ENCODE data around the gene CCDC27. TPM values are rescaled to one million over a fixed set of nuclear protein-coding genes. Genes with fewer than 3 reads are reported as not detected.
A peak's percentile ranks its signal among the peaks of the same experiment; 100 is the strongest.

CCDC27 gene
- total RNA-seq, 1 experiment from 2014 or later, result not detected

GRCh38 chr1:3762873-3763228 is 10.6 kb downstream of the CCDC27 start:
- Histone ChIP-seq H3K9me3 (ENCODE audit: control insufficient read depth, insufficient read depth, low read depth, low read length) (no peaks in the 10 kb centered on the region), H3K36me3 (ENCODE audit: control insufficient read depth, insufficient read depth, low read length) (no peaks in the 10 kb centered on the region), H3K27ac (ENCODE audit: low read length) (no peak overlapping the region), H3K4me3 (ENCODE audit: low read depth in 2 of 2, low read length in 2 of 2) (no peak overlapping the region), H3K4me1 (ENCODE audit: control insufficient read depth, insufficient read depth, low read length) (no peaks in the 10 kb centered on the region), H3K27me3 (ENCODE audit: control insufficient read depth, insufficient read depth, low read length) (0 out of 2 replicates have a peak, but pooled peaks cover 3% of the 10 kb centered on the region)
- POLR2A ChIA-PET, result no interaction called here
- TF ChIP-seq SIN3A (IDR thresholded peaks at IDR 0.05; ENCODE audit: borderline replicate concordance, insufficient read depth, low read depth, low read length) (no peak), TCF7L2 (IDR thresholded peaks at IDR 0.05; ENCODE audit: low read depth, low read length) (no peak), POLR2AphosphoS5 (IDR thresholded peaks at IDR 0.05; ENCODE audit: low read depth, low read length) (no peak), CTCF (IDR thresholded peaks at IDR 0.05) (no peak), REST (IDR thresholded peaks at IDR 0.05; ENCODE audit: insufficient read depth in 1 of 2, low read depth in 2 of 2, low read length in 1 of 2) (no peak)
- BruUV-seq (replicated peaks), result no TSS peak
- in situ Hi-C loops (cut with HindIII; ENCODE audit: low pct_unique_long_range_greater_than_20kb, low sequenced_read_pairs) (no loop called here), intact Hi-C loops (cut with micrococcal nuclease; ENCODE audit: unreplicated experiment) (no loop called here)
- CTCF ChIA-PET, result interaction anchor here (0.6 kb wide), 1 partner anchor 39 kb away, joined by 3 read pairs; no protein-coding TSS in a partner anchor
- DNase-seq (ENCODE audit: low read depth, low spot score) (no peak), ATAC-seq (0 out of 2 replicates have a peak, but pooled peaks have one; percentile 37)

GRCh38 chr1:3763351-3764125 is 11.3 kb downstream of the CCDC27 start:
- POLR2A ChIA-PET, result interaction anchor here (0.5 kb wide), 1 partner anchor 46 kb away, joined by 4 read pairs; no protein-coding TSS in a partner anchor
- Histone ChIP-seq H3K4me1 (ENCODE audit: control insufficient read depth, insufficient read depth, low read length) (no peaks in the 10 kb centered on the region), H3K9me3 (ENCODE audit: control insufficient read depth, insufficient read depth, low read depth, low read length) (no peaks in the 10 kb centered on the region), H3K4me3 (ENCODE audit: low read depth in 2 of 2, low read length in 2 of 2) (no peak overlapping the region), H3K36me3 (ENCODE audit: control insufficient read depth, insufficient read depth, low read length) (no peaks in the 10 kb centered on the region), H3K27ac (ENCODE audit: low read length) (no peak overlapping the region), H3K27me3 (ENCODE audit: control insufficient read depth, insufficient read depth, low read length) (0 out of 2 replicates have a peak, but pooled peaks cover 3% of the 10 kb centered on the region)
- ATAC-seq, result peak; percentile 25; the same call in 1 of the 2 replicates
- no TSS peak for BruUV-seq (replicated peaks)
- TF ChIP-seq POLR2AphosphoS5 (IDR thresholded peaks at IDR 0.05; ENCODE audit: low read depth, low read length) (no peak), TCF7L2 (IDR thresholded peaks at IDR 0.05; ENCODE audit: low read depth, low read length) (no peak), REST (IDR thresholded peaks at IDR 0.05; ENCODE audit: insufficient read depth in 1 of 2, low read depth in 2 of 2, low read length in 1 of 2) (no peak), SIN3A (IDR thresholded peaks at IDR 0.05; ENCODE audit: borderline replicate concordance, insufficient read depth, low read depth, low read length) (no peak), CTCF (IDR thresholded peaks at IDR 0.05) (no peak)
- intact Hi-C loops (cut with micrococcal nuclease; ENCODE audit: unreplicated experiment), result no loop called here
- in situ Hi-C loops (cut with HindIII; ENCODE audit: low pct_unique_long_range_greater_than_20kb, low sequenced_read_pairs), result no loop called here
- CTCF ChIA-PET, result interaction anchor here (0.6 kb wide), 1 partner anchor 40 kb away, joined by 3 read pairs; no protein-coding TSS in a partner anchor
- DNase-seq (ENCODE audit: low read depth, low spot score), result no peak
